GM21526 (cell line): Measurements from ENCODE around the gene RNU1-4.
"Not testable (repeated sequence)": the region's sequence is repeated elsewhere in the genome, so short reads cannot be mapped to it uniquely, and the experiment has no call there.

Experiments used
- ATAC-seq: cut with Tn5 transposase; IDR thresholded peaks from one replicate; pipeline ENCODE4 v1.9.1; 2021; ENCODE audit warnings: moderate library complexity; ENCODE audit not compliant: unreplicated experiment, low FRiP score

RNU1-4 gene

DNA sequence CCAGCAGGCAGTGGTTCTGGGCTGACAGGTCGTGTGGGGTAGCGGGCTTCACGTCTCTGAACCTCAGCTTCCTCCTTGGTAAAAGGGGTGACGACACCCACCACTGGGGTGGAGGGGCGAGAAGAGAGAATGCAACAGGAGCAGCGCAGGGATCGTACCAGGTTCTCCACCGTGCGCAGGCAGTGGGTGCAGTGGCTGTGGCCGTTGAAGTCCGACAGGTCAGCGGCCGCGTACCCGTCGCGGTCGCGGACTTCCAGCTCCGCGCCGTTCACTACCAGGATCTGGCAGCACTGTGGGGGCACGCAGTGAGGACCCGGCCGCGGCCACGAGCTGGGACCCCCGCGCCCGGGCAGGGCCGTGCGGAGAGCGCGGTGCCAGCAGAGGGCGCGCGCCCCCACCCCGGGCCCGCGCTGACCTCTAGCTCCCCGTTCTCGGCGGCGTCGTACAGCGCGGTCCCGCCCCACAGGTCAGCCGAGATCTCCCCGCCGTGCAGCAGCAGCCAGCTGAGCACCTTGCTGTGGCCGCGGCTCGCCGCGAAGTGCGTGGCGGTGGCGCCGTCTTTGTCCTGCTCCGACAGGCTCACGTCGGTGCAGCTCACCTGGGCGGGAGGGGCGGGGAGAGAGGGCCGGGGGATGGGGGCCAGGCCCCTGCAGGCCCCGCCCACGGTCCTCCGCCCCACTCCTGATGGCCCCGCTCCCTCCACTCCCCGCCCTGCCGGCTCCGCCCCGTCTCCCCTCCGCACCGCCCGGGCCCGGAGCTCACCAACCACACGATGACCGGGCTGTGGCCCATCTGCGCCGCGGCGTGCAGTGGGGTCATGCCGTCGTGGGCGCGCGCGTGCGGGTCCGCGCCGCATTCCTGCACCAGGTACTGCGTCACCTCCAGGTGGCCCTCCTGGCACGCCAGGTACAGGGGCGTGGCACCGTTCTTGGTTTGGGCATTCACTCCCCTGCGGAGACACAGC is 32.9 kb upstream of the RNU1-4 start:
- not testable (repeated sequence) for ATAC-seq

DNA sequence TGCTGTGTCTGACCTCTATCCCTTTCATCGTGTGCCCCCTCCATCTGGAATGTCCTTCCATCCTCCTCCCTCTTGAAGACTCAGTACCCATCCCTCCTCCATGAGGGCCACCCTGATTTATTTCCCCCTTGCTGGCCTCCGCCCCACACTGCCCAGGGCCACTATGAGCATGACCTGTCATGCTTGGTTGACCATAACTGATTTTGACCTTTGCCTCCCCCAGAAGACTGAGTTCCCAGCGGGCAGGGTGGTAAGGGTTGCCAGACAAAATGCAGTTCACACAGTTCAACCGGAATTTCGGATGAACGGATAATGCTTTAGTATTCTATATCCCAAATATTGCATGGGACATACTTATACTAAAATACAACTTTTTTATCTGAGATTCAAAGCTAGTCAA is 31.6 kb upstream of the RNU1-4 start:
- not testable (repeated sequence) for ATAC-seq

DNA sequence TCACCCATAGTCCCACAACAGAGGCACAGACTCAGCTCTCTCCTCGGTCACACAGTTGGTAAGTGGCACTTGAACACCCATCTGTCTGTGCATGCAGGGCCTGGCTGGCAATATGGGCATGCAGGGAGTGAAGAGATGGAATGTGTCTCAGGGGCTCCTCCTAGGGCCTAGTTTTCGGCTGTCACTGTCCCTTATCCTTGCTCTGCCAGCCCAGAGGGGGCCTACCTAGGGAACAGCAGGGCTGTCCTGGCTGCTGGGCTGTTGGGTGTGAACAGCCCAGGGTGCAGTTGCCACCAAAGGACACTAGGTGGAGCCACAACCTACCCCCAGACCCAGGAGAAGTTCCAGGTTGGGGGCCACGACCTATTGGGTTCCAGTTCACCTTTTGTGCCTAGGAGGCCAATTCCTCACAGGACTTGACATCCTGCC is 30.6 kb upstream of the RNU1-4 start:
- not testable (repeated sequence) for ATAC-seq

DNA sequence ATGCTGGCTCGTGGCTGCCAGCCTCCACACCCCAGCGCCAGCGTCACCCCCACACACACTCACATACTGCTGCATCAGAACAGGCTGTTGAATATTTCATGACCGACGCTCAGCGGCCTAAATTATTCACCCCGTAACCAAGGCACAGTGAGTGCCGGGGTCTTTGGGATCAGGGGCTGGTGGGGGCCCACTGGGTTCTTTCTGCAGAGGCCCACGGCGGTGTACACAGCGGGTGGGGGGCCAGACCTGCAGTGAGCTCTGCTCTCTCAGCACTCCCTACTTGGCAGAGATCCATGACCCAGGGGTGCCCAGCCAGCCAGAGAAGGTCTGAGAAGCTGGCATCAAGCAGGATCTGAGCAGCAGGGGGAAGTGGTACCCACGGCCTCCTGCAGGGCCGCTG is 29.7 kb upstream of the RNU1-4 start:
- ATAC-seq, result not testable (repeated sequence)

DNA sequence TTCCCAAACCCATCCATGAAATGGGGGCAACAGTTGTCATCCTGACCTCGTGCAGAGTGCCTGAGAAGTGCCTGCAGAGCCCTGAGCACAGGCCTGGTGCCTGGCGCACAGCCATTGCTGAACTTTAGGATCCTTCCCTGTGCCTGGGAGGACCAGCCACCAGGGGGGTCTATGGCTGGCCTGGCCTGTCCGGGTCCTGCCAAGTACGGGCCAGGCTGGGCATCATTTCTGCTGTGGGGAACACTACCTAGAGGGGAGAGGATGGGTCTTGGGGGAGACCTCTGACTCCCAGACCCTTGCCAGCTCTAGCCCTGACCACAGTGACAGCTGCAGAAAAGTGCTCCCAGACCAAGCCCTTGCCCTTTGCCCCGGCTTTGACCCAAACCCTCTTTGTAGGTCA is 28.2 kb upstream of the RNU1-4 start:
- not testable (repeated sequence) for ATAC-seq

DNA sequence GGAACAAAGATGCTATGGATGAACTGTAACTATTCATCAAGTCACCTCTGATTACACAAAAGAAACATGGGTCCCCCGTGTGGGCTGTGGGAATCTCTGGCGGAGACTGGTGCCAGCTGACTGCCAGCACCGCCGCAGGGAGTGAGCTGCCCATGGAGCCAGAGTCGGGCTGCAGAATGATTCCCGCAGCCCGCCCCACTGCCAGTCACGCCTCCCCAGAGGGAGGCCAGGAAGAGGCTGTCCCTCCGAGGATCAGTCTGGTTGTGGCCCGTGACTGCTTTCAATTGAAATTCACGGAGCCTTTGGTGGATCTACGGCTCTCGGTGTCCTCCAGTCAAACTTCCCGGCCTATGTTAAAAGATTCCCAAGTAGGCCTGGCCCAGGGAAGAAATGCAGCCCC is 27.7 kb upstream of the RNU1-4 start:
- not testable (repeated sequence) for ATAC-seq

DNA sequence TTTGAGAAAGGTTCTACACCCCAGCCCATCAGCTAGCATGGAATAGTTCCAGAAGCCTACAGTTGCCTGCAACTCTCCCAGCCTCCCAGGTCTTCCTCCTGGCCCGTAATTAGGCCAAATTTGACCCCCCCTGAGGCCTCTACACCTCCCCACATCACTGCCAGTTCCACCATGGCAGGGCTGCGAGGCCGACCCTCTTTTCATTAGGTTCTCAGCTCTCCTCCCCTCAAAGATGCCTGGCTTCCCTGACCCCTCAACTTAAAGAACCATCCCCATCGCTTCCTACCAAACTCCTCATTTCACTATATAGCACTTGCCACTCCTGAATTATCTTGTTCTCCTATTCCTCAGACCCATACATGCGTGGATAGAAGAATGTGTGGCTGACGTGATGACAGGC is 27.3 kb upstream of the RNU1-4 start:
- not testable (repeated sequence) for ATAC-seq

DNA sequence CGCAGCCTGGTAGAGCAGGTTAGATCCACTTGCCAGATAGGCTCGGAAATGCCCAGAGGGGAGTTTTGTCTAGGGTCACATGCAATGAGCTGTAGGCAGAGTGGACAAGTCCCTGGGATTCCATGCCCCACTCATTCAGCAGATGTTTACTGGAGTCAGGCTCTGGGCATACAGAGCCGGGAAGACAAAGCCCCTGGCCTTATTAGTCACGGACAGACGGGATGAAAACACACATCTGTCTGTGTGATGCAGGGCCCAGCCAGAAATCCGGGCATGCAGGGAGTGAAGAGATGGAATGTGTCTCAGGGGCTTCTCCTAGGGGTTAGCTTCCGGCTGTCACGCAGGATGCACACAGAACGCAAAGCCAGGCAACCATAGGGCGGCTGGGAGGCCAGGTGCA is 26.8 kb upstream of the RNU1-4 start:
- not testable (repeated sequence) for ATAC-seq

DNA sequence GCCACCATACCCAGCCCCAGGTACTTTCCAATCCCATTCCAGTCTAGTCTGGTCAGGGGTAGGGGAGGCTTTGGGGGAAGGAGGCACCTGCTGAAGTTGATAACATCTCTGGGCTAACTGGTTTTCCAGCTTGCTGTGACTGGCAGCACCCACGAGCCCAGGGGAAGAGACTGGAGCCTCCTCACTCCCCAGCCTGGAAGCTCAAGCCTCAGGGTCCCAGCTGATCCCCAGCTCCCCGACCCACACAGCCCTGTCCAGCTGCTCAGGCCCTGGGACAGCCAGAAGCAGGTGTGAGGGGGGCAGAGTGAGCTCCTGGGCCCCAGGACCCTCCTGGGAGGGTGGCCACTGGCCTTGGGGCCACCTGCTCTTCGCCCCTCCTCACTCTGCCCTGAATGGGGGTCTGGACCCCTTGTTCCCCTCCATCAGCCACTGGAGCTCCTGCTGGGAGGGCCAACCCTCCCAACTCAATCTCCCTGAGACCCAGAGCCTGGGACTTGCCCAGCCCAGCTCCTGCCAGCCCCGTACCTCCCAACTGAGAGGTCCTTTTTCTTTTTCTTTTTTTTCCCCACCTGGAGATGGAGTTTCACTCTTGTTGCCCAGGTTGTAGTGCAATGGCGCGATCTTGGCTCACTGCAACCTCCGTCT is 23.5 kb upstream of the RNU1-4 start:
- ATAC-seq, result no peak

DNA sequence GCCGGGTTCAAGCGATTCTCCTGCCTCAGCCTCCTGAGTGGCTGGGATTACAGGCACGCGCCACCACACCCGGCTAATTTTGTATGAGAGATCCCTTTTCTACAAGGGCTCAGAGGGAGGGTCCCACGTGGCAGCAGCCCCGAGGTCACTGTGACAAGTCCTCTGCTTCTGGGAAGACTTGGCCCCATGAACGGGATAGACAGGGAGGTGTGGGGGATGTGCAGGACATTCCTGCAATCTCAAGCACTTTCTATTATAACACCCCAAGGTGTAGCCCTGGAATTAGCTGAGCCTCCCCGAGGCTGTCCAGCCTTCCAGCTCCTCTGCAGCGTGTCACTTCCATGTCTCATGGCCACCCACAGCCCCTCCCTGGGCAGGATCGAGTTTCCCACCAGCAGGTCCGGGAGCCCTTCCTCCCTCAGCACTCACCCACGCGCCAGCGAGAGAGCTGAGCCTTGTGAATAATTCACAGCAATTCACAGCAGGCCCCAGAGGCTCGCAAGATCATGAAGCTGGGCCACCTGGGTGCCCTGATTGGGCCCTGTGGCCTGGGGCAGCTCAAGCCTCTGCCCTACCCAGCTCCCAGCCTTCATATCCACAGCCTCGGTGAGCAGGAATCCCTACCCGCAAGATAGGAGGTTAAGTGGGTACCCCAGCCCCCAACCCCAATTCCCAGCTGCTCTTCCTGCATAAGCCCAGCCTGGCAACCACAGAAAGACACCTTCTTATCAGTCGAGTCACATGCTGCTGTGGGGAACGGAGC is 22.8 kb upstream of the RNU1-4 start:
- no peak for ATAC-seq

DNA sequence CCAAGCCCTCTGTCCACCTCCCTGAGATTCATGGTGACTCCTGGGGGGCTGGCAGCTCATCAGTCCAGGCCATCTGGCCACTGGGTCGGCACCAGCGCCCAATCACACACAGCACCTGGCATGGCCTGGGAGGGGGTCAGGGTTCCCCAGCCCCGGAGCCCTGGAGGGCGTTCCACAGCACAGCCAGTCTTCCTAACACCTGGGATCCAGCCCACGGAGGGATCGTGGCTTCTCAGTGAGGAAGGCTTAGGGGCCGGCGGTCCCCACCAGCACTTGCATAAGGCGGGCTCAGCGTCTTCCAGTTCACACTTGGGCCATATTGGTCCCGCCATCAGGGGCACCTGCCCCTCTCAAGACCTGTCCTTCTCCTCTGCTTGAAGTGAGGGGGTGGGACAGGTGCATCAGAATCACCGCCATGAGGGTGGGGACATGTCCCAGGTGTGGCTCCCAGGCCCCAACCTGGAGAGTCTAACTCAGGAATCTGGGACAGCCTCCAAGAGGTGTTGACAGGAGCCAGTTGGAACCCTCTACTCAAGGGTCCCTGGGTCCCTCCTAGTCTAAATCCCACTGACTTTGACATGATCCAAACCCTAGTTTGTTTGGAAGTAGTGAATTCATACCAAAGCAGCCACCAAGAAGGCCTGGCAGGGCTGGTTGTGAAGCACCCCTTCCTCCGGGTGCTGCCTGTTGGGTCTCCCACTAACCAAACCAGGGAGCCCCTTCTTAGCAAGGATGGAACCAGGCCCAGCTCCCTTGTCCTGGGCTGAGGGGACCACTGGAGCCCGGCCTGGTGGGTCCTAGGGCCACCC is 22.0 kb upstream of the RNU1-4 start:
- not testable (repeated sequence) for ATAC-seq

DNA sequence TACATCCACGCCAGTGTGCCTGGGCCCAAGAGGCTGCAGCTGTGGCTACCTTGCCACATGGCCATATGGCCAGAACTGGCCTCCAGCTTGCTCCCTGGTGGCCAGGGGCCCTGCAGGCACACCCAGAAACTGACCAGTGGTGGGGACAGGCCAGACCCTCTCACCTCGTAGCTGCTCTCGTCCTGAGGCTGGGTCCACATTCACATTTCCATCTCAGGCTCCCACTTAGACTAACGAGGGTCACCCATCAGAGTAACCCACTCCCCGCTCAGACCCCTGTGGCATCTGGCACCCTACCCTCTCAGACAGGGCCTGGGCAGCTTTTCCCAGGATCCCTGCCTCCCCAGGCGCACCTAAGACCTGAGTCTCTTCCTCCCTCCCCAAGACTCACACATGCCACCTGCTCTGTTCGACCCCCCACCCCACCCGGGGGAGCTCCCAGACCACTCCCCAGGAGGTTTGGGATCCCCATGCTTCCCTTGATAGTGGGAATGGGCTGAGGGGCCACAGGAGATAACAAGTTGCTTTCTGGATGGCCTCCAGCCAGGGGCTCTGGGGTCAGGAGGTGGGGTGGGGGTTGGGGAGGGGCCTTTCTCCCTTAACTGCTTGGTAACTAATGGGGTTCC is 21.3 kb upstream of the RNU1-4 start:
- ATAC-seq, result no peak

DNA sequence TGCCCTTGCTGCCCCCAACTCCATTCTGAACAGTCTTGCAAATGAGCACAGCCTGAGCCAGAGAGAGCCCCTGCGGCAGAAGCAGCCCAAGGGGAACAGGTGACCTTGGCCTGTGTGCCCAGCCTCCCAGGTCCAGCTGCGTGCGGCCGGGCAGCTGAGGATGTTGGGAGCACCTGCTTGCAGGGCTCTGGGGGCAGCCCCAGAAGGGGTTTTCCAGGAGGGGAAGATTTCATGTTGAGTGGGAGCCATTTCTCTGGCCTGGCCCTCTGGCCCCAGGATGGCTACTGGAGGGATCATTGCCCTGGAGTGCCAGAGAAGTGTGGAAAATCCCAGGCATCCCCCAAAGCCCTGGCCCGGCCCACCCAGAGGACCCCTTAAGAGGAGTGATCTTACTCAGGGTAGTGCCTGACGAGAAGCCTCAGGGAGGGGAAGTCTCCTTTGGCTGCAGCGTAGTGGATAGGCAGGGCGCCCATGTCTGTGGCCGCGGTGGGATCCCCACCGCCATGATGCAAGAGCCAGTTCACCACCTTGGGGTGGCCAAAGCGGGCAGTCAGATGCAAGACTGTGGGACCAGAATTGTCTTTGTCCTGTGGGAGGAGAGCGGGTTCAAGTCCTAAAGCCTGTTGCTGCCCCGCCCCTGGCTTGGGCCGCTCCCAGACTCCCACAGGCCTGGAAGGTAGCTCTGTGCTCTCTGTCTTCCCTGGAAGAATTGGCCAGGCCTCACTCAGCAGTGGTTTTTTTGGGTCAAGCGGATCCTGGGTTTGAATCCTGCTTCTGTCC is 20.6 kb upstream of the RNU1-4 start:
- ATAC-seq, result no peak

DNA sequence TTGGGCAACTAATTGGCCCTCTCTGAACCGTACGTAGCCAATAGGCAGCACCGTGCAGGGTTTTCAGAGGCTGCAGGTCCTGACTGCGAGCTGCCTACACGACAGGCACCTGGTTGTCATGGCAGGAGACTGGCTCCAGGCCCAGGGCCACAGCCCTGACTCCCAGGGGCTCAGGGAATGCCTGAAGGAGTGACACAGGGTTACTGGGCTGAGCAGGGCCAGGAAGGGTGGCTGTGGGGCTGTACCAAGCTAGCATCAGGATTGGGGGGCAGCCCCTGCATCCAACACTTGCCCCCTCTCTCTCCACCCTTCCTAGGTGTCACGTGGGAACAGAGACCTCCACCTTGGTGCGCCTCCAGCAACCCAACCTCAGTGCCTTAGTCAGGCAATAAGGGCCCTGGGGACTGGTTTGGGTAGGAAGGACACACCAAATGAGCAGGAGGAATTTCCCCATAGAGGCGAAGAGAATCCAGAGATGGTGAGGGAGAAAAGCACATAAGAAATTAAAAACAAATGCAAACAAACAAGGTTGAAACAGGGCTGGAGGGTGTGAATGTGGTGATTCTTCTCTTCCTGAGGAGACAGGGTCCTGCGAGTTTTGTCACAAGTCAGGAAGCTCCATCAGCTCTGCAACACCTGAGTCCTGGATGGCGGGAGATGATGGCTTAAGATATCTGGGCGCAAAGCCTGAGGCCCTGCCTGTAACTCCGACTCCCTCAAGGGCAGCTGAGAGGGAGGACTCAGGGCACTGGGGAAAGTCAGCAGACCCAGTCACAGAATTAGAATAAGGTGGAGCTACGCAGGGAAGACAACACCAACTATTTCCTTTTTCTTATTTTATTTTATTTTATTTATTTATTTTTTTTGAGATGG is 19.7 kb upstream of the RNU1-4 start:
- ATAC-seq, result no peak

DNA sequence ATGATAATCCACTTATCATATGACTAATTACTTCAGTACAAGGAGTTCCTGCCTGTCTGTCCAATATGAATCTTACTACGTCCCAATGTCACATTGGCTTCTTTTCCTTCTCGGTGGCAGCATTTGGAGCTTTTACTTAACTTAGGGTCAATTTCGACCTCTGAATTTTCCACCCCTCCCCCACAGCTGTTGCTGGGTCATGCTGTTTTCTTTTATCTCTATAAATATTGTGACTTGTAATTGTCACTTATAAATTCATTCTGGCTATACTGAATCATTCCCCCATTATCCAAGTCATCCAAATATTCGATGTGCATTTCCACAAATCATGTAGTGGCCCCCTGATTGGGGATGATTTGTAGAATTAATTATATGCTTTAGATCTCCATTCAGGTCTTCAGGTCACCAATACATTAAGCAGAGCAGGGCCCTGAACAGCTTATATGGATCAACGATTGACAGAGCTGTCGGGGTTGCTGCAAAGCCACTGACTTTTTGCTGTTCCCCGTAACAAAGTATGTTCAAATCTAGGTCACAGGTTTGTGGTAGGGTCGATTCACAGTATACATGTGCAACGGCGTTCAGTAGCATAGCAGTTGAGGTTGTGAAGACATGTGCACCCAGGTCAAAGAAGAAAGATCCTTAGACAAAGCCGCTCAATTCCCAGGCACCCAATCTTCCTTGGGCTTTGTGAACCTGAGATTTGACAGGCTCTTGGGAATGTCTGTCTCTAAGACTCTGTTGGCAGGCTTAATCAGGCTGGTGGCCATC is 18.3 kb upstream of the RNU1-4 start:
- no peak for ATAC-seq

DNA sequence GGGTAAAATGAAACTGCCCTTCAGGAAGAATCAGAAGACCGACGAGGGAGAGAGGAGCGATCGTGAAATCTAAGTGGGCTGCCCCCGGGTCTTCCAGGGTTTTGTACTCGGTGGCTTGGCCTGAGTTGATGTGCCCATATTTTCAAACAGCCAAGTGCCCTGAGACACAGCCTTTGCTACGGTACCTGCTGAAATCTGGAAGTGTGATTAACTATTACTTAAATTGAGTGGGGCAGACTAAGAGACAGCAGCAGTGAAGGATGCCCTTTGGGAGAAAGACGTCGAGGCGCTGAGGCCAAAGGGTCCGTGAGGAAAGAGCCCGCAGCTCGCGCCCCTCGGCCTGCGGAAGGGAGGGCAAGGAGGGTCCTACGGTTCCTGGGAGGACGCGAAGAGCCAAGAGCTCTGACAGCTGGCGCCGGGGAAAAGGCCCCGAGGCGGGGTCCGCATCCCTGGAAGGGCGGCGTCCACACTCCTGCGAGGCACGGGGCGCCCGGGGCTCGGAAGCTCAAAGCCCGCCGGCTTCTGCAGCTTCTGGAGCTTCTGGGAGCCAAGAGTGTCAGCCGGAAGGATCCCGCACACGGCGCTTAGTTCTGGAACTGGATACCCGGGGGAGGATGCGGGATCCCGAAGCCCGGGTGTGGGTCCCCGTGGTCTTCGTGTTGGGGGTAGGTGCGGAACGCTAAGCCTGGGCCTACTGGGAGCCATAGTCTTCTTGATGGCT is 15.4 kb upstream of the RNU1-4 start:
- ATAC-seq, result no peak
